Spleen (tissue), 11 donors: Measurements from ENCODE around the gene RILP. TPM values are rescaled to one million over a fixed set of nuclear protein-coding genes. Genes with fewer than 3 reads are reported as not detected.
A peak's percentile ranks its signal among the peaks of the same experiment; 100 is the strongest.

Experiments
- DNase-seq: peaks from one replicate; pipeline ENCODE4 v3.0.0-alpha.2; 2020
- H3K27ac ChIP-seq, 8 donors: fragments of 200-600 bp; sonication (generic) in 7 of 8; 1 replicate in 4 of 8; 2 replicates in 4 of 8; pipeline versions ENCODE4 v1.5.0 to v1.8.0; 2016 to 2021; ENCODE audit warnings: inconsistent platforms in 4 of 8, mild to moderate bottlenecking in 4 of 8, moderate library complexity in 1 of 8
- H3K27me3 ChIP-seq, 7 donors: fragments of 200-600 bp; sonication (generic) in 6 of 7; replicated peaks in 1 of 7; 1 replicate in 4 of 7; 2 replicates in 3 of 7; pipeline versions ENCODE4 v1.5.0 to v1.8.0; 2016 to 2021; ENCODE audit warnings: inconsistent platforms in 3 of 7, mild to moderate bottlenecking in 1 of 7
- H3K36me3 ChIP-seq, 6 donors: fragments of 200-600 bp; sonication (generic) in 5 of 6; 1 replicate in 4 of 6; 2 replicates in 2 of 6; pipeline versions ENCODE4 v1.5.0 to v1.8.0; 2016 to 2021; ENCODE audit warnings: inconsistent platforms in 2 of 6
- H3K4me1 ChIP-seq, 6 donors: fragments of 200-600 bp; sonication (generic) in 5 of 6; 1 replicate in 3 of 6; 2 replicates in 3 of 6; pipeline versions ENCODE4 v1.5.0 to v1.8.0; 2016 to 2021; ENCODE audit warnings: inconsistent platforms in 3 of 6
- H3K4me3 ChIP-seq, 8 donors: fragments of 200-600 bp; sonication (generic) in 7 of 8; 1 replicate in 4 of 8; 2 replicates in 4 of 8; pipeline versions ENCODE4 v1.5.0 to v1.8.0; 2016 to 2021; ENCODE audit warnings: inconsistent platforms in 4 of 8, mild to moderate bottlenecking in 4 of 8, moderate library complexity in 2 of 8
- H3K9me3 ChIP-seq, 8 donors: fragments of 200-600 bp; sonication (generic) in 7 of 8; 1 replicate in 4 of 8; 2 replicates in 4 of 8; pipeline versions ENCODE4 v1.5.0 to v1.8.0; 2016 to 2021; ENCODE audit warnings: inconsistent platforms in 4 of 8
- CTCF ChIP-seq, 11 experiments: fragments of 200-600 bp in 7 of 11; fragments of 450-650 bp in 4 of 11; sonication (generic) in 4 of 11; IDR thresholded peaks in 8 of 11; conservative IDR thresholded peaks in 3 of 11; 1 replicate in 7 of 11; 2 replicates in 4 of 11; pipeline versions ENCODE4 v1.4.0 to v1.8.0; 2016 to 2021; ENCODE audit warnings: antibody characterized with exemption in 11 of 11, inconsistent platforms in 4 of 11, mild to moderate bottlenecking in 1 of 11
- POLR2A ChIP-seq, 3 donors: fragments of 450-650 bp; IDR thresholded peaks; one replicate each; pipeline ENCODE4 v1.5.1; 2017; ENCODE audit warnings: antibody characterized with exemption in 3 of 3, mild to moderate bottlenecking in 1 of 3
- POLR2AphosphoS5 ChIP-seq, 3 donors: sonication (generic); formaldehyde crosslinking; IDR thresholded peaks; one replicate each; pipeline ENCODE4 v1.5.1; 2017; ENCODE audit warnings: antibody characterized with exemption in 3 of 3
- WGBS, 5 donors: extraction: QIAGEN DNeasy Blood & Tissue Kit in 3 of 5; methylation state at CpG; one replicate each; pipeline versions ENCODE4 v1.1.5 to v1.1.7; 2013 to 2018; 5-methylcytosine and 5-hydroxymethylcytosine counted together
- intact Hi-C: fragments of 100-400 bp; cut with DNase I; formaldehyde crosslinking; loops from one replicate; pipeline ENCODE4 v1.15.0; 2023; ENCODE audit warnings: low total_unique reads
- polyA plus RNA-seq, 3 donors: library from polyadenylated mRNA; stranded (reverse); fragments of 200-250 nt; gene quantifications; one replicate each; pipeline ENCODE4 v1.2.1, GENCODE V29; 2013
- total RNA-seq, 7 donors: library from RNA; depleted of rRNA in 3 of 7; stranded (reverse); fragments of >200 nt in 3 of 7; fragmentation: NEBNext Ultra II Directional in 4 of 7; extraction: Animal tissue kit (Norgen Biotek cat#: 25700) in 4 of 7; gene quantifications; one replicate each; pipeline versions ENCODE4 v1.1.0 to v1.2.1, GENCODE V29; 2016 to 2021
- donor health status: healthy with polysubstance abuse.
- donor health status: DM: no; HTN: no; CAD: no; lungs with moderate emphysema.
- donor health status: DM: no; HTN: no; CAD: no.
- donor health status: Bipolar disorder and iron deficiency.
- donor health status: healthy.
- donor health status: DM: no; HTN: no; CAD: no.
- donor health status: DM: yes; HTN: yes; CAD: no.

RILP gene
- total and polyA plus RNA-seq, 10 donors, result 14.7 to 43.9 (median 25.0) TPM

- 82 to 88% (median 85%) methylated on average over 12 of the region's 12 CpGs for WGBS, 5 donors
- DNase-seq, result no peak
- intact Hi-C loops, result loop anchor here (5.0 kb wide), 1 partner anchor 62 kb away; the partner anchor contains the start of gene PITPNA
- Histone ChIP-seq H3K9me3 (no peaks in the 10 kb centered on the region), H3K4me3 (no peak overlapping the region), H3K36me3 (peaks cover 0 to 58% (median 2%) of the 10 kb centered on the region in 6 donors), H3K4me1 (peaks cover 15 to 76% (median 54%) of the 10 kb centered on the region in 6 donors), H3K27ac (peak overlapping the region in 3 of 8 donors; percentile 94 to 99 (median 98)), H3K27me3 (no peaks in the 10 kb centered on the region)
- no peak for TF ChIP-seq POLR2A (IDR thresholded peaks at IDR 0.05)
- TF ChIP-seq CTCF (IDR thresholded peaks at IDR 0.05 in 8 of 11, conservative IDR thresholded peaks at IDR 0.05 in 3 of 11), result no peak
- no peak for TF ChIP-seq POLR2AphosphoS5 (IDR thresholded peaks at IDR 0.05)
These were observed 25.0 kb downstream of the RILP start for GRCh38 chr17:1624650-1625049.

- H3K9me3 ChIP-seq, result no peaks in the 10 kb centered on the region
- TF ChIP-seq POLR2A (IDR thresholded peaks at IDR 0.05), result no peak
- peak; percentile 46 to 59 (median 50) for TF ChIP-seq POLR2AphosphoS5 (IDR thresholded peaks at IDR 0.05)
- no peak overlapping the region for H3K4me3 ChIP-seq
- H3K4me1 ChIP-seq, result peaks cover 15 to 78% (median 53%) of the 10 kb centered on the region in 6 donors
- H3K36me3 ChIP-seq, result peaks cover 0 to 73% (median 2%) of the 10 kb centered on the region in 6 donors
- WGBS, 5 donors, result 73 to 83% (median 82%) methylated on average over 13 to 14 of the region's 14 CpGs
- H3K27ac ChIP-seq, result peak overlapping the region in 3 of 8 donors; percentile 21 to 39 (median 28)
- DNase-seq, result no peak
- intact Hi-C loops, result no loop called here
- no peaks in the 10 kb centered on the region for H3K27me3 ChIP-seq
These were observed 26.5 kb downstream of the RILP start for GRCh38 chr17:1623057-1623630.

- intact Hi-C loops, result no loop called here
- peaks cover 7 to 78% (median 48%) of the 10 kb centered on the region in 6 donors for H3K4me1 ChIP-seq
- no peak overlapping the region for H3K4me3 ChIP-seq
- TF ChIP-seq POLR2AphosphoS5 (IDR thresholded peaks at IDR 0.05), result peak in 2 of 3 donors; percentile 17 to 26
- TF ChIP-seq CTCF (IDR thresholded peaks at IDR 0.05 in 8 of 11, conservative IDR thresholded peaks at IDR 0.05 in 3 of 11), result no peak
- no peak for TF ChIP-seq POLR2A (IDR thresholded peaks at IDR 0.05)
- DNase-seq, result no peak
- no peaks in the 10 kb centered on the region for H3K27me3 ChIP-seq
- H3K36me3 ChIP-seq, result peaks cover 0 to 87% (median 2%) of the 10 kb centered on the region in 6 donors
- no peaks in the 10 kb centered on the region for H3K9me3 ChIP-seq
- peak overlapping the region in 1 of 8 donors; percentile 14 for H3K27ac ChIP-seq
- WGBS, 5 donors, result 68 to 87% (median 76%) methylated on average over 8 to 22 of the region's 22 CpGs
These were observed 28.3 kb downstream of the RILP start for GRCh38 chr17:1621273-1621954.

- TF ChIP-seq POLR2AphosphoS5 (IDR thresholded peaks at IDR 0.05) (peak in 1 of 3 donors; percentile 23), POLR2A (IDR thresholded peaks at IDR 0.05) (no peak), CTCF (IDR thresholded peaks at IDR 0.05 in 8 of 11, conservative IDR thresholded peaks at IDR 0.05 in 3 of 11) (no peak)
- H3K27ac ChIP-seq, result no peak overlapping the region
- H3K4me1 ChIP-seq, result peaks cover 1 to 71% (median 39%) of the 10 kb centered on the region in 6 donors
- no peaks in the 10 kb centered on the region for H3K9me3 ChIP-seq
- intact Hi-C loops, result no loop called here
- peaks cover 0 to 93% (median 2%) of the 10 kb centered on the region in 6 donors for H3K36me3 ChIP-seq
- no peaks in the 10 kb centered on the region for H3K27me3 ChIP-seq
- H3K4me3 ChIP-seq, result no peak overlapping the region
- DNase-seq, result no peak
- WGBS, 5 donors, result 74 to 90% (median 87%) methylated on average over 4 to 13 of the region's 13 CpGs
These were observed 29.2 kb downstream of the RILP start for GRCh38 chr17:1620486-1620885.
